Thyroid gland (tissue), 4 donors: Measurements from ENCODE around the gene CDHR3. TPM values are rescaled to one million over a fixed set of nuclear protein-coding genes. Genes with fewer than 3 reads are reported as not detected.
A peak's percentile ranks its signal among the peaks of the same experiment; 100 is the strongest.

Experiments used
- DNase-seq, 2 donors: peaks; one replicate each; pipeline ENCODE4 v3.0.0-alpha.2; 2019
- H3K27ac ChIP-seq, 3 donors: fragments of 200-600 bp; sonication (generic); 1 replicate in 2 of 3; 2 replicates in 1 of 3; pipeline ENCODE4 v1.5.1; 2016 to 2019; ENCODE audit warnings: mild to moderate bottlenecking in 1 of 3, moderate library complexity in 1 of 3
- H3K27me3 ChIP-seq: fragments of 200-600 bp; sonication (generic); one replicate; pipeline ENCODE4 v1.5.1; 2019
- H3K36me3 ChIP-seq, 2 donors: fragments of 200-600 bp; sonication (generic); one replicate each; pipeline ENCODE4 v1.5.1; 2016 to 2019
- H3K4me1 ChIP-seq, 2 donors: fragments of 200-600 bp; sonication (generic); one replicate each; pipeline ENCODE4 v1.5.1; 2017 to 2019
- H3K4me3 ChIP-seq, 3 donors: fragments of 200-600 bp; sonication (generic); replicated peaks in 1 of 3; 1 replicate in 2 of 3; 2 replicates in 1 of 3; pipeline ENCODE4 v1.5.1; 2016; ENCODE audit warnings: mild to moderate bottlenecking in 1 of 3
- H3K9me3 ChIP-seq: fragments of 200-600 bp; sonication (generic); one replicate; pipeline ENCODE4 v1.5.1; 2017
- CTCF ChIP-seq, 6 experiments: fragments of 200-600 bp in 3 of 6; fragments of 450-650 bp in 3 of 6; sonication (generic) in 3 of 6; IDR thresholded peaks; one replicate each; pipeline ENCODE4 v1.5.1; 2016 to 2019; ENCODE audit warnings: antibody characterized with exemption in 6 of 6, mild to moderate bottlenecking in 2 of 6, inconsistent platforms in 1 of 6, moderate library complexity in 1 of 6
- POLR2A ChIP-seq, 2 donors: fragments of 450-650 bp; IDR thresholded peaks; one replicate each; pipeline ENCODE4 v1.6.1; 2017; ENCODE audit warnings: antibody characterized with exemption in 2 of 2, mild to moderate bottlenecking in 2 of 2, moderate library complexity in 1 of 2
- WGBS, 2 donors: methylation state at CpG; one replicate each; pipeline ENCODE4 v1.1.5; 2017; 5-methylcytosine and 5-hydroxymethylcytosine counted together
- intact Hi-C: fragments of 100-400 bp; cut with DNase I; formaldehyde crosslinking; loops from one replicate; pipeline ENCODE4 v1.15.1; 2023
- total RNA-seq, 4 donors: library from RNA; depleted of rRNA; stranded (reverse); fragments of >200 nt; gene quantifications; one replicate each; pipeline ENCODE4 v1.2.3, GENCODE V29; 2016

CDHR3 gene
- total RNA-seq, 4 donors from 2014 or later, result 5.8 to 8.6 (median 7.3) TPM

- no peaks in the 10 kb centered on the region for H3K27me3 ChIP-seq
- no peaks in the 10 kb centered on the region for H3K36me3 ChIP-seq
- WGBS, 2 donors, result 84 to 88% methylated on average over 6 to 8 of the region's 8 CpGs
- peaks cover 26 to 36% of the 10 kb centered on the region in 2 donors for H3K4me1 ChIP-seq
- no peak for DNase-seq
- TF ChIP-seq CTCF (IDR thresholded peaks at IDR 0.05) (no peak), POLR2A (IDR thresholded peaks at IDR 0.05) (no peak)
- H3K4me3 ChIP-seq, result no peak overlapping the region
- peak overlapping the region; percentile 91 to 98 (median 96) for H3K27ac ChIP-seq
- intact Hi-C loops, result no loop called here
- no peaks in the 10 kb centered on the region for H3K9me3 ChIP-seq
Observed at GRCh38 chr7:106064316-106064715, 101.3 kb downstream of the CDHR3 start.

- H3K4me1 ChIP-seq, result peaks cover 33 to 43% of the 10 kb centered on the region in 2 donors
- 32 to 42% methylated on average over 14 of the region's 14 CpGs for WGBS, 2 donors
Observed at GRCh38 chr7:106064771-106065574, 101.9 kb downstream of the CDHR3 start.

GRCh38 chr7:106065575-106066500, 102.8 kb downstream of the CDHR3 start:
- intact Hi-C loops, result no loop called here
- no peaks in the 10 kb centered on the region for H3K36me3 ChIP-seq
- DNase-seq, result peak; percentile 75 to 81
- H3K27ac ChIP-seq, result peak overlapping the region; percentile 91 to 98 (median 96)
- peaks cover 41 to 52% of the 10 kb centered on the region in 2 donors for H3K4me1 ChIP-seq
- TF ChIP-seq POLR2A (IDR thresholded peaks at IDR 0.05) (peak in 1 of 2 donors; percentile 61), CTCF (IDR thresholded peaks at IDR 0.05) (no peak)
- no peaks in the 10 kb centered on the region for H3K9me3 ChIP-seq
- peak overlapping the region in 1 of 3 donors; percentile 26 for H3K4me3 ChIP-seq
- WGBS, 2 donors, result 11 to 24% methylated on average over 26 of the region's 26 CpGs
- no peaks in the 10 kb centered on the region for H3K27me3 ChIP-seq

More at GRCh38 chr7:106064771-106065574, 101.9 kb downstream of the CDHR3 start:
- H3K9me3 ChIP-seq, result no peaks in the 10 kb centered on the region
- TF ChIP-seq CTCF (IDR thresholded peaks at IDR 0.05) (peak in 2 of 6 experiments; percentile 13 to 19), POLR2A (IDR thresholded peaks at IDR 0.05) (peak in 1 of 2 donors; percentile 63)
- peak overlapping the region in 1 of 3 donors; percentile 26 for H3K4me3 ChIP-seq
- H3K27me3 ChIP-seq, result no peaks in the 10 kb centered on the region
- intact Hi-C loops, result no loop called here
- H3K36me3 ChIP-seq, result no peaks in the 10 kb centered on the region
- DNase-seq, result peak; percentile 90 to 95
- peak overlapping the region; percentile 91 to 98 (median 96) for H3K27ac ChIP-seq

- no peak for TF ChIP-seq POLR2A (IDR thresholded peaks at IDR 0.05)
- TF ChIP-seq CTCF (IDR thresholded peaks at IDR 0.05), result no peak
- Histone ChIP-seq H3K4me3 (no peak overlapping the region), H3K36me3 (no peaks in the 10 kb centered on the region), H3K27me3 (no peaks in the 10 kb centered on the region), H3K27ac (peak overlapping the region in 1 of 3 donors; percentile 98), H3K4me1 (peaks cover 58 to 70% of the 10 kb centered on the region in 2 donors), H3K9me3 (no peaks in the 10 kb centered on the region)
- intact Hi-C loops, result no loop called here
- no peak for DNase-seq
- 93 to 94% methylated on average over 3 of the region's 3 CpGs for WGBS, 2 donors
Observed at GRCh38 chr7:106067678-106068077, 104.6 kb downstream of the CDHR3 start.
